Measurements from ENCODE around the gene PPP1R9A.

The PPP1R9A gene

DNA sequence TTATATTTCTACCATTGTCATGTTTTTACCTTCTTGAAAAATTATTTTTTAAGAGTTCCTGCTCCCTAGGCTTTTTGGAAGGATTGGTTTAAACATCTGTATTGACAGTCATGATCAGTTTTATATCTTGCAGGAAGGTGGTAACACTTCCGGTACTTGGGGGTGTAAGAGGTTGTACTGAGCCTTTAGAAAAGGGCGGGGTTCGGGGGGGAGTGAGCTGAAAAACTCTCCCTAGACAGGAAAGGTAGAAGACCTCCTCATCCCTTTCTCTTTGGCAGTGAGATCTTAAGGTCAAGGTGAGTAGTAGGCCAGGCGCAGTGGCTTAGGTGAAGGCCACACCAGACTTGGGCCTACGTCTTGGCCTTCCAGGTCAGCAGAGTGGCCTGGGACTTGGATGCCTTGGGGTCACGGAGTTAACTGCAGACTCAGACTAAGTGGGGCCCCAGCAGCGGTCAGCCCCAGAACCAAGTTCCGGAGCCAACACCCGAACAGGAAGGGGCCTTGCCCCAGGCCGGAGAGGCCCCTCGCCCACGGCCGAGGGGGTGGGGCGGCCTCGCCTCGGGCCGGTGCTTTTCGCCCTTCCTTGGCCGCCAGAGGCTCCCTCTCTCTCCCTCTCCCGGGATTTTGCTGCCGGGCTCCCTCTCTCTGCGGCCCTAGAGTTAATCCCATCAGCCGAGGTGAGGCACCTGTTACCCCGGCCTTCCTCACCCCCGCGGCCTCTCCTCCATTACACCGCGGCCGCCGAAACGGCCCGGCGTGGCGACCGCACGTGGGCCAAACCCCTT is at the start of gene PPP1R9A:
Gene PPP1R9A, plus strand, starts transcription at position 569 of the 785 bp plus-strand sequence. CDS start 2,520 bp downstream, outside the sequence.
- H3K36me3 ChIP-seq (ENCODE audit: control insufficient read depth, low read length) = no peaks in the 10 kb centered on the region
- no peak within 1 kb of the TSS for H3K4me3 ChIP-seq (ENCODE audit: low read length)

DNA sequence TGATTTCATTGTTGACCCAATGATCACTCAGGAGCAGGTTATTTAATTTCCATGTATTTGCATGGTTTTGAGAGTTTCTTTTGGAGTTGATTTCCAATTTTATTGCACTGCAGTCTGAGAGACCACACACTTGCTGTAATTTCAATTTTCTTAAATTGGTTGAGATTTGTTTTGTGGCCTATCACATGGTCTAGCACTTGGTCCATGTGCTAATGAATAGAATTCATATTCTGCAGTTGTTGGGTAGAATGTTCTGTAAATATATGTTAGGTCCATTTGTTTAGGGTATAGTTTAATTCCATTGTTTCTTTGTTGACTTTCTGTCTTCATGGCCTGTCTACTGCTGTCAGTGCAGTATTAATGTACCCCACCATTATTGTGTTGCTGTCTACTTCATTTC is 36.3 kb upstream of the PPP1R9A start:
- H4K20me1 ChIP-seq (ENCODE audit: control insufficient read depth, insufficient read depth, low read depth, low read length) = no peaks in the 10 kb centered on the region
- no peak overlapping the region for H3K27ac ChIP-seq (ENCODE audit: low read depth, low read length)
- no peaks in the 10 kb centered on the region for H3K79me2 ChIP-seq (ENCODE audit: control insufficient read depth, low read length)
- no peaks in the 10 kb centered on the region for H3K36me3 ChIP-seq (ENCODE audit: control insufficient read depth, low read length)
- no peaks in the 10 kb centered on the region for H3K9me2 ChIP-seq (replicated peaks; ENCODE audit: control insufficient read depth, low read length)
- no peak overlapping the region for H3K4me3 ChIP-seq (ENCODE audit: low read length)
- H3K4me1 ChIP-seq (ENCODE audit: control insufficient read depth, low read length) = no peaks in the 10 kb centered on the region
- no peaks in the 10 kb centered on the region for H3K27me3 ChIP-seq (ENCODE audit: control insufficient read depth, low read length)
- TF ChIP-seq EZH2phosphoT487 (IDR thresholded peaks at IDR 0.05; ENCODE audit: borderline replicate concordance, low read length) = no peak
- TF ChIP-seq, protein P1, sequence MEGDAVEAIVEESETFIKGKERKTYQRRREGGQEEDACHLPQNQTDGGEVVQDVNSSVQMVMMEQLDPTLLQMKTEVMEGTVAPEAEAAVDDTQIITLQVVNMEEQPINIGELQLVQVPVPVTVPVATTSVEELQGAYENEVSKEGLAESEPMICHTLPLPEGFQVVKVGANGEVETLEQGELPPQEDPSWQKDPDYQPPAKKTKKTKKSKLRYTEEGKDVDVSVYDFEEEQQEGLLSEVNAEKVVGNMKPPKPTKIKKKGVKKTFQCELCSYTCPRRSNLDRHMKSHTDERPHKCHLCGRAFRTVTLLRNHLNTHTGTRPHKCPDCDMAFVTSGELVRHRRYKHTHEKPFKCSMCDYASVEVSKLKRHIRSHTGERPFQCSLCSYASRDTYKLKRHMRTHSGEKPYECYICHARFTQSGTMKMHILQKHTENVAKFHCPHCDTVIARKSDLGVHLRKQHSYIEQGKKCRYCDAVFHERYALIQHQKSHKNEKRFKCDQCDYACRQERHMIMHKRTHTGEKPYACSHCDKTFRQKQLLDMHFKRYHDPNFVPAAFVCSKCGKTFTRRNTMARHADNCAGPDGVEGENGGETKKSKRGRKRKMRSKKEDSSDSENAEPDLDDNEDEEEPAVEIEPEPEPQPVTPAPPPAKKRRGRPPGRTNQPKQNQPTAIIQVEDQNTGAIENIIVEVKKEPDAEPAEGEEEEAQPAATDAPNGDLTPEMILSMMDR (IDR thresholded peaks at IDR 0.05; ENCODE audit: low read depth, low read length, poor library complexity, severe bottlenecking) = no peak
- no peaks in the 10 kb centered on the region for H3K9me3 ChIP-seq (ENCODE audit: control insufficient read depth, insufficient read depth, low read length)
- H3F3A ChIP-seq (ENCODE audit: control insufficient read depth, insufficient read depth) = no peaks in the 10 kb centered on the region
- no peak overlapping the region for H3K4me2 ChIP-seq (ENCODE audit: low read length)

More for the DNA sequence above, at the start of gene PPP1R9A:
- H3F3A ChIP-seq (ENCODE audit: control insufficient read depth, insufficient read depth) = no peaks in the 10 kb centered on the region
- H3K4me1 ChIP-seq (ENCODE audit: control insufficient read depth, low read length) = no peaks in the 10 kb centered on the region
- no peaks in the 10 kb centered on the region for H3K9me3 ChIP-seq (ENCODE audit: control insufficient read depth, insufficient read depth, low read length)
- no peak within 1 kb of the TSS for H3K27ac ChIP-seq (ENCODE audit: low read depth, low read length)
- TF ChIP-seq EZH2phosphoT487 (IDR thresholded peaks at IDR 0.05; ENCODE audit: borderline replicate concordance, low read length) = no peak
- TF ChIP-seq, protein P1 (IDR thresholded peaks at IDR 0.05; ENCODE audit: low read depth, low read length, poor library complexity, severe bottlenecking) = no peak
- no peaks in the 10 kb centered on the region for H3K27me3 ChIP-seq (ENCODE audit: control insufficient read depth, low read length)
- H3K4me2 ChIP-seq (ENCODE audit: low read length) = no peak within 1 kb of the TSS
- no peaks in the 10 kb centered on the region for H3K79me2 ChIP-seq (ENCODE audit: control insufficient read depth, low read length)
- no peaks in the 10 kb centered on the region for H3K9me2 ChIP-seq (replicated peaks; ENCODE audit: control insufficient read depth, low read length)
- no peaks in the 10 kb centered on the region for H4K20me1 ChIP-seq (ENCODE audit: control insufficient read depth, insufficient read depth, low read depth, low read length)

GRCh38 chr7:94873239-94873638 is 34.2 kb upstream of the PPP1R9A start:
- Histone ChIP-seq H3K27ac (ENCODE audit: low read depth, low read length) (no peak overlapping the region), H3K9me2 (replicated peaks; ENCODE audit: control insufficient read depth, low read length) (no peaks in the 10 kb centered on the region), H4K20me1 (ENCODE audit: control insufficient read depth, insufficient read depth, low read depth, low read length) (no peaks in the 10 kb centered on the region), H3K27me3 (ENCODE audit: control insufficient read depth, low read length) (no peaks in the 10 kb centered on the region), H3K4me3 (ENCODE audit: low read length) (no peak overlapping the region), H3F3A (ENCODE audit: control insufficient read depth, insufficient read depth) (no peaks in the 10 kb centered on the region), H3K4me1 (ENCODE audit: control insufficient read depth, low read length) (no peaks in the 10 kb centered on the region), H3K4me2 (ENCODE audit: low read length) (no peak overlapping the region), H3K9me3 (ENCODE audit: control insufficient read depth, insufficient read depth, low read length) (peaks cover 5% of the 10 kb centered on the region; the same call in 1 of the 2 replicates), H3K36me3 (ENCODE audit: control insufficient read depth, low read length) (no peaks in the 10 kb centered on the region), H3K79me2 (ENCODE audit: control insufficient read depth, low read length) (no peaks in the 10 kb centered on the region)
- no peak for TF ChIP-seq EZH2phosphoT487 (IDR thresholded peaks at IDR 0.05; ENCODE audit: borderline replicate concordance, low read length)
- TF ChIP-seq, protein P1 (IDR thresholded peaks at IDR 0.05; ENCODE audit: low read depth, low read length, poor library complexity, severe bottlenecking) = no peak

Data from DOHH2 (cell line).